Ramos (cell line): ENCODE results near the gene KDM7A.
"Not testable (repeated sequence)": the region's sequence is repeated elsewhere in the genome, so short reads cannot be mapped to it uniquely, and the experiment has no call there.

ENCODE experiments used
- in situ Hi-C: fragments of 300-500 bp; cut with MboI; formaldehyde crosslinking; loops from one replicate; pipeline ENCODE4 v1.14.3; 2022; ENCODE audit warnings: low sequenced_read_pairs; ENCODE audit not compliant: unreplicated experiment

Gene KDM7A

GRCh38 chr7:140165422-140165821 is 11.4 kb downstream of the KDM7A start:
- in situ Hi-C loops, result no loop called here

- in situ Hi-C loops, result not testable (repeated sequence)
Measured at GRCh38 chr7:140162081-140162480, 14.7 kb downstream of the KDM7A start.

- in situ Hi-C loops, result no loop called here
Measured at GRCh38 chr7:140161047-140161446, 15.7 kb downstream of the KDM7A start.

- in situ Hi-C loops, result no loop called here
Measured at GRCh38 chr7:140160308-140160707, 16.5 kb downstream of the KDM7A start.

- in situ Hi-C loops, result no loop called here
Measured at GRCh38 chr7:140159497-140159896, 17.3 kb downstream of the KDM7A start.

- in situ Hi-C loops, result no loop called here
Measured at GRCh38 chr7:140156460-140157080, 20.2 kb downstream of the KDM7A start.

- in situ Hi-C loops, result no loop called here
Measured at GRCh38 chr7:140155428-140155827, 21.4 kb downstream of the KDM7A start.

- in situ Hi-C loops, result no loop called here
Measured at GRCh38 chr7:140153666-140154161, 23.1 kb downstream of the KDM7A start.

- in situ Hi-C loops, result no loop called here
Measured at GRCh38 chr7:140146574-140146973, 30.2 kb downstream of the KDM7A start.

GRCh38 chr7:140145709-140146108 is 31.1 kb downstream of the KDM7A start:
- in situ Hi-C loops, result no loop called here

GRCh38 chr7:140144821-140145220 is 32.0 kb downstream of the KDM7A start:
- in situ Hi-C loops, result no loop called here

GRCh38 chr7:140143997-140144396 is 32.8 kb downstream of the KDM7A start:
- in situ Hi-C loops, result no loop called here

GRCh38 chr7:140142031-140142430 is 34.8 kb downstream of the KDM7A start:
- in situ Hi-C loops, result no loop called here

- in situ Hi-C loops, result no loop called here
Measured at GRCh38 chr7:140141256-140141655, 35.5 kb downstream of the KDM7A start.

GRCh38 chr7:140137078-140137477 is 39.7 kb downstream of the KDM7A start:
- in situ Hi-C loops, result no loop called here

- in situ Hi-C loops, result no loop called here
Measured at GRCh38 chr7:140136073-140136472, 40.7 kb downstream of the KDM7A start.

- in situ Hi-C loops, result no loop called here
Measured at GRCh38 chr7:140134039-140134438, 42.7 kb downstream of the KDM7A start.

GRCh38 chr7:140127360-140128127 is 49.2 kb downstream of the KDM7A start:
- in situ Hi-C loops, result no loop called here

- in situ Hi-C loops, result no loop called here
Measured at GRCh38 chr7:140126435-140127034, 50.2 kb downstream of the KDM7A start.

GRCh38 chr7:140122965-140123364 is 53.8 kb downstream of the KDM7A start:
- in situ Hi-C loops, result no loop called here

- in situ Hi-C loops, result no loop called here
Measured at GRCh38 chr7:140121326-140121725, 55.5 kb downstream of the KDM7A start.
